Measurements from ENCODE around the gene ORM1. TPM values are rescaled to one million over a fixed set of nuclear protein-coding genes. Genes with fewer than 3 reads are reported as not detected.
"Not testable (repeated sequence)": the region's sequence is repeated elsewhere in the genome, so short reads cannot be mapped to it uniquely, and the experiment has no call there.

The ORM1 gene
- polyA plus RNA-seq (ENCODE audit: insufficient read length in 10 of 10): 1 to 10 TPM in 1 of 10 donors, under 1 TPM in 8, not detected in 1; 0.22 to 1.0 (median 0.69) TPM
- long read RNA-seq, donor 1: 0 reads
- long read RNA-seq, donor 2: 0 reads
- long read RNA-seq, donor 3: 0 reads
- long read RNA-seq, donor 4: 0 reads
- long read RNA-seq, donor 5: 0 reads
- long read RNA-seq, donor 6: 0 reads
- long read RNA-seq, donor 7: 0 reads
- long read RNA-seq, donor 8: 0 reads
- long read RNA-seq, donor 9: 0 reads

DNA sequence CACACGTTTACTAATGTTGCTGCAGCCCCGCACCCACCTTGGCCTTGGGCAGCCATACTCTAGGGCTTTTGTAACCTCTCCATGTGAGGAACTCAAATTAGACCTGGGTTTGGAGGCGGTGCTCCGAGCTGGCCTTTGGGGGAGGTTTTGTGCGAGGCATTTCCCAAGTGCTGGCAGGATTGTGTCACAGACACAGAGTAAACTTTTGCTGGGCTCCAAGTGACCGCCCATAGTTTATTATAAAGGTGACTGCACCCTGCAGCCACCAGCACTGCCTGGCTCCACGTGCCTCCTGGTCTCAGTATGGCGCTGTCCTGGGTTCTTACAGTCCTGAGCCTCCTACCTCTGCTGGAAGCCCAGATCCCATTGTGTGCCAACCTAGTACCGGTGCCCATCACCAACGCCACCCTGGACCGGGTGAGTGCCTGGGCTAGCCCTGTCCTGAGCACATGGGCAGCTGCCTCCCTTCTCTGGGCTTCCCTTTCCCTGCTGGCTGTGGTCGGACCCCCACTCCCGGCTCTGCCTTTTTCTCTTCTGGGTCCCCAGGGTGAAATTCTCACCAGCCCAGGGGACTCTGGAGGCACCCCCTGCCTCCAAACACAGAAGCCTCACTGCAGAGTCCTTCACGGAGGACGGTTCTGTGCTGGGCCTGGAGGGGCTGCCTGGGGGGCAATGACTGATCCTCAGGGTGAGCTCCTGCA, at the start of gene ORM1:
TSS of gene ORM1 (plus strand) at position 268 of the 701 bp plus-strand sequence. CDS start at position 304, 36 bp downstream.
- not testable (repeated sequence) for DNase-seq

DNA sequence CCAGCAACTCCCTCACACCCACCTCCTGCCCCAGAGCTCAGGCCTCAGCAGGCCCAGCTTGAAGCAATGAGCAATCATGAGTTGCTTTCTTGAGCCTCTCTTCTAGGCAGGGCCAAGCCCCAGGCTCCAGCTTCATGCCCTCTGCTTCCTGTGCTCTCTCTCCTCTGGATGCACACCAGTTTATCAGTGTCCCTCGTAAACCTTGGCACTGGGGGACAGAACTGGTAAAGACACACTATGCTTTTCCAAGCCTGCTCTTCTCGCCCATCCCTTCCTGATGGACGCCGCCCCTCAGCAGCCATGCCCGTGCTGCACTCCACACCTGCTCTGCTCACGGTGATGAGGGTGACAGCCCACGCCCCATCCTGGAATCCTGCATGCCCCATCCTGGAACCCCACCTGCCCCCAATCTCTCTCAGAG, 49.4 kb upstream of the ORM1 start:
- no peak for DNase-seq

DNA sequence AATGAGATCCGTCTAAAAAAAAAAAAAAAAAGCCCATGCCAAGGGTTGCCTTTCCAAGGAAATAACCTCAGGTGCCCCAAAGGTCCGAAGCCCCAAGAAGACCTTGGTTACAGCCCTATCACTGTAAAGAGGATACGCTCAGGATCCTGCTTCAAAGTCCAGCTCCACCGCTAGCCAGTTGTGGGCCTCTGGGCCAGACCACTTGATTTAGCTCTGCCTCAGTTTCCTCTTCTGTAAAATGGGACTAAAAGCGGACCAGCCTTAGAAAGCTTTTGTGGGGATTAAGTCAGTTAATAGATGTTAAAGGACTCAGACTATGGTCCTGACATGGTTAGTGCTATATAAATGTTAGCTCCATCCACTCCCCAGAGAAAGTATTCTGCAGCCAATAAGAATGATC, 48.7 kb upstream of the ORM1 start:
- DNase-seq: no peak

DNA sequence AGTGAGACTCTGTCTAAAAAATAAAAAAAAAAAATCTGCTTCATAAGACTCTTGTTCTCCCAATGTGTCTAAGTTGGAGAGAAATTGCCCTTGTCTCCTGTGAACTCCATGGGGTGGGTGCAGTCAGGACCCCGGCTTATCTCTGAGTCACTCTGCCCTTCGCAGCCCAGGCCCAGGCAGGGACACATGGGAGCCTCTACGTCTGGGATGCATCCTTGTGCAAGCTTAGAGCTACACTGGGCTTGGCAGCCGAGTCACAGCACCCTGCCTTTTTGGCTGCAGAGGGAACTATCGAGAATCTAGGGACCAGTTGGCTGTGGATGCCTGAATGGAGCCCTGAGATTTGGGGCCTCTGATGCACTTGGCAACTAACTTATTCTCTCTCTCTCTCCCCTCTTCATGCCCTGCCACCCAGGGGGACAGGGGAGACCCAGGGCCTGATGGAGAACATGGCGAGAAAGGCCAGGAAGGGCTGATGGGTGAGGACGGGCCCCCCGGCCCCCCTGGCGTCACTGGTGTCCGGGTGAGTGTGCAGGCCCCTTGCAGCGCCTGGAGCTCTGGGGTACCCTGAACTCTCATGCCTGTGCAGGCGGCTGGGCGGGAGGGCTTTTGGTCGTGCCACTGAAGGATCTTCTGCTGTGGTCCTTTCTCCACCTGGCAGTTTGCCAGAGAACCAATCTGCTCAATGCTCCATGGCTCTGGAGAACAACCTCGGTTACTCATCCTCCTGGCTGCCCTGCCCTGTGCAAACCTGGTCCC, 47.5 kb upstream of the ORM1 start:
- no peak for DNase-seq

DNA sequence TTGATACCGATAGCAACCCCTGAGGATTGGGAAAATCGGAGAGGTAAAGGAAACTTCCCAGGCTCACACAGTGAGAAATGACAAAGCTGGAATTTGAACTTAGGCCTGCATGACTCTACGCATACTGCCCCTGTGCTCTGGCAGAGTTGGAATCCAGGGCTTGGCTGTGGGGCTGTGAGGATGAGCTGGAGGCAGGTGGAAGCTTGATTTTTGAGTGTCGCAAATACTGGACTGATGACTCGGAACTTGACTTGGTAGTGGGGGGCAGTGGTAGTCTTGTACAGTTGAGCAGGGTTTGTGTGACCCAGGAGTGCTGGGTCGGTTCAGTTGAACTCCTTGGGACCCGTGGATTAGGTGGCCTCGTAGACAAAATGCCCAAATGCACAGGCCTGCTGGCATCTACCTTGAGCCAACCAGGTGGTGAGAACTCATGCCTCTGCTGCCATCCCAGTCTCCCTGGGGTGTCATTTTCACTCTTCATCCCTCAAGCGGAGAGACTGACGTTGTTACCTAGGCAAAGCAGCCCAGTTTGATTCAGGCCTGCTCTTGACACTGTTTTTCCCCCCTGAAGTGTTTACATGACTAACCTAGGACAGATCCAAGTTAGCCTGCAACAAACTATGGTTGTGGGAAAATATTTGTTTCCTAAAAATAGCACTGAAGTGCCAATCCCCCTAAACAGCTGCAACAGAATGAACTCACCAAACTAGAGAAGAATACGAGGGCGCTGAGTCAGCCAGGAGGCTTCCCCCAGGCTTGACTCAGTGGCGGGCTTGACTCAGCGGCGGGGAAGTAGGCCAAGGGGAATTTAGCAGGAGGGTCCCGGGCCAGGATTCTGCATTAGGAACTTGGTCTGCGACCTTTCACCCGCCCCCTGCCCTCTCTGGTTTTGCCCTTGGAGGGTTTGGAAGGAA, 45.7 kb upstream of the ORM1 start:
- DNase-seq: peak; percentile 48 to 92 (median 72)

- no peak for DNase-seq
These were observed 44.5 kb upstream of the ORM1 start for GRCh38 chr9:114278356-114278755.

DNA sequence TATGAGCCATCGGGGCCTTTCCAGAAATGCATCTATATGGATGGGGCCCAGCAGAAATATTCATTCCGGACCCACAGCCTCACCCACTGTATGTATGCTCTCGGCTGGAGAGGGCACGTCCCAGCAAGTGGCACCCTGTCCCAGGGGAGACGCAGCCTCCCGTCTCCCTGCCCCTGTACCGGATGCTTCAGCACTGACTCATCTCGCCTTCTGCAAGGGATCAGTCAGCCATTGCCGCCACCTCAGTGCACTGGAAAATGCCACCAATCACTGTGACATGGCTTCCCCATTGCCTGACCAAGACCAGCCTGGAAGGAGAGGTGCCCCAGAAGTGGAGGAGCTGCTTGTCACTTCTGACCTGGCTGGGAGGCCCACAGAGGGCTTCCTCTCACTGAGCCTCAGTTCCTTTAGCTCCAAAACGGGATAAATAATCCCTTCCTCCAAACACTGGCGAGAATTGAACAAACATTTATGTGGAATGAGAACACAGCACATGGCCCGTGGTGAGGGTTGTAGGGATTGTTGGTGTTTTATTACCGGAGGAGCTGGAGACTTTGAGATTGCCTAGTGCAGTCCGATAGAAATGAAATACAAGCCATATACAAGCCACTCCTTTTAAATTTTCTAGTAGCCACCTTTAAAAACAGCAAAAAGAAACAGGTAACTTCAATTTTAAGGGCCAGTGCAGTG, 43.9 kb upstream of the ORM1 start:
- DNase-seq: no peak

GRCh38 chr9:114279693-114280092, 43.2 kb upstream of the ORM1 start:
- no peak for DNase-seq

- peak; percentile 77 to 90 (median 82) for DNase-seq
These were observed 42.0 kb upstream of the ORM1 start for GRCh38 chr9:114280636-114281472.

- peak; percentile 83 to 94 (median 87) for DNase-seq
These were observed 41.3 kb upstream of the ORM1 start for GRCh38 chr9:114281473-114282103.

GRCh38 chr9:114282104-114282485, 40.8 kb upstream of the ORM1 start:
- DNase-seq: no peak

DNA sequence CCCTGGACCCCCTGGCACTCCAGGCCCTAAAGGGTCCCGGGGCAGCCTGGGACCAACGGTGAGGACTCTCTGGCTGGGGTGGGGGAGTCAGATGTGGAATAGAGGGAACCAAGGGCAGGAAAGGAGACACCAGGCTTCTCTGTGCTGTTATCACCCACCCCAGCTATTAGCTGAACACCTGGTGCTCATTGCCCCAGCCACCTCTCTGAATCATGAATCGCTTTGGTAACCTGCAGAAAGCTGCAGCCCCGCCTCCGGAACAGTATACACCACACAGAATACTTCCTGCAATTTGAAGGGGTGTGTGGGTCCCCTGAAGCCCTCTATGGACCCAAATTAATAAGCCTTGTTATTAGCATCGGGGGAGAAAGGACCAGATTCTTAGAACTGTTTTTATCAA, 40.4 kb upstream of the ORM1 start:
- no peak for DNase-seq

DNA sequence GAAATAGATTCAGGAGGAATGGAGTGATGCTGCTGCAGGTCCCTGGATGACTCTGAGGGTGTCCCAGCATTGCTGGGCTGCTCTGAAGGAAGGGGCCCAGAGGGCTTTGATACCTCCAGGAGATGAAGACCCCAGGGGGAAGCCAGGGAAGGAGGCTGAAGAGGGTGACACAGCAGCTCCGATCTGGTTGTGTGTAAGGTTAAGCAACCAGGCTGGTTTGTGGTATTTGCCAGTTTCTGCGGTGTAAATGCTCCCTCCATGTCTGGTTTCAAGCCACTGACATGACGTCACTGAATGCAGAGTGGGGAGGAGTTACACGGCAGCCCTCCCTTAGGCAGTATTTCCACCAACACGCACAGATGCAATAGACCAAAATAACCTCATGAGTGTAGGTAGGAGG, 40.0 kb upstream of the ORM1 start:
- DNase-seq: peak; percentile 46 to 90 (median 74)

- no peak for DNase-seq
These were observed 39.3 kb upstream of the ORM1 start for GRCh38 chr9:114283551-114284111.

DNA sequence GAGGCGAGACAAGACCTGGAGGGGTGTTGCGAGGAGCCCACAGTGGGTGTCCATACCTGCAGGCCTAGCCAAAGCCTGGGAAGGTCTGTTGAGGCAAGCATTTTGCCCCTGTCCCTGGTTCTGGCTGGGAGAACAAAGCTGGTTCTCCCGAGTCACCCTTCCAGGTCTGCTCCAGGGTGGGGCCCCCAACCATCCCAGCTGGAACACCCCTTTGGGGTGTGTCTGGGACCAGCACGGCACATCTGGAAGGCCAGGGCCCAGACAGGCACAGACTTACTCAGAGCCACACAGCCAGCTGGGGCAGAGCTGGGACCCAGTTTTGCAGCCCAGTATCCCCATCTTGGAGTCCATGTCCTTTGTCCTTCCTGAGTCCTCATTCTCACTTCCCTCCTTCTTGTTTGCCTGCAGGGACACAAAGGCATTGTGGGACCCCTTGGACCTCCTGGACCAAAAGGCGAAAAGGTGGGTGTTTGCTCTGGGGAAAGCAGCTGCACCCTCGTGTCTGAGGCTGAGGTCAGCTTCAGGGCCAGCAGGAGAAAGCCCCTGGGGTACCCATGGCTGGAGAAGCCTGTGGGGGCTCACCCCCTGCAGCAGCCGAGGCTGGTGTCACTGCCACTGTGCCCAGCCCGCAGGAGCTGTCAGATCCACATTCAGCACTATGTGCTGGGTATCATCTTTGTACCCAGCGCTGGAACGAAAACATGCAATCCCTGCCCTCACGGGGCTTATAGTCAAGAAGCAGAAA, 38.4 kb upstream of the ORM1 start:
- DNase-seq: no peak

DNA sequence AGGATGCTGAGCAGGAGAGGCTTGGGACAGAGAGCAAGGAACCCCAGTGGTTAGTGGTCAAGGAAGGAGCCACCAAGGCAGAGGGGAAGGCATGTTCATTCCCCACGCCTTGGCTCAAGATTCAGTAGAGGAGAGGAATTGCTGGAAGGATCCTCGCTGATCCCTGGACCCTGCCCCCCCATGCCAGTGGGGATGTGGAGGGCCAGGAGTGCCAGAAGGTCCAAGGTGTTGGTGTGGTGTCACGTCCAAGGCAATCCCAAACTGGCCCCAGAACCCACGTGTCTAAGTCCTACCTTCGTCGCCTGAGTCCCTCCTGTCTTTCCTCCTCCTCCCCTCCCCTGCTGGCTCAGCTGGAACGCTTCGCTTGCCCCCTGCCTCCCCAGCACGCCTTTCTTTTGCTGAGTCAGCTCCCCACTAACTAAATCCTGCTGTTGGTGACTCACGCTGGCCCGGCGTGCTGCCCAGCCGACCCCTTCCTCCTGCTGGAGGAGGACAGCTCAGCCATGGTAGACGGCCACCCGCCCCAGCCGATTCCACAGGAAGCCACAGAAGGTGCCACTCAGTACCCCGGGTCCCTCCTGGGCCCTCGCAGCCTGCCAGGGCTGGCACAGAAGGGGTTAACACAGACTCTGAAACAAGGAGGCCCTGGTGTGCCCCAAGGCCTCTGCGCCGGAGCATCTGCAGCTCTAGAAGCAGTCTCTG, 37.6 kb upstream of the ORM1 start:
- peak; percentile 76 to 91 (median 88) for DNase-seq

DNA sequence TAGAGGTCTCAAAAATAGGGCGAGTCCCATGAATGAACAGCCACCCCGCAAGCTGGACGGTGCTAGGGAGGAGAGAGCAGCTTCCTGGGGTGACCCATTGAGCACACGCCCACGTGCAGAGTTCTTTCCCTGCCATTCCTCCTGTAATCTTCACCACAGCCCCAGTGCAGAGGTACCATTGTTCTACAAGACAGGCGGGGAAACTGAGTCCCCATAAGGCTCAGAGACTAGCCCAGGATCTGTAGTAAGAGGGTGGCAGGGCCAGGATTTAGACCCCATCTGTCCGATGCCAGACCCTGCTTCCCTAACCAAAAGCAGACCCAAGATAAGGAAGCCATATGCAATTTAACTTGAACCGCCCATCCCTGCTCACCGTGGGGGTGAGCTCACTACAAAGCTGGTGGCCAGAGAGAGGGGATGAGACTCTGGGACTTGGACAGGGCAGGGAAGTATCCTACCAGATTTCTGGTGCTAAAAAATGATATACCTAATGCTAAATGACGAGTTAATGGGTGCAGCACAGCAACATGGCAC, 36.7 kb upstream of the ORM1 start:
- no peak for DNase-seq

All from muscle of back (tissue), 13 donors.